Mesendoderm (in vitro differentiated cells): Measurements from ENCODE around the gene CTNNA3.

Source experiments
- DNase-seq: peaks from one replicate; pipeline ENCODE4 v3.0.0; 2013
- H2AK5ac ChIP-seq: 2 replicates; pipeline ENCODE4 v1.6.1; 2013; ENCODE audit warnings: low read length, inconsistent platforms
- H2BK120ac ChIP-seq: 2 replicates; pipeline ENCODE4 v1.6.1; 2013; ENCODE audit warnings: low read depth, mild to moderate bottlenecking, low read length, moderate library complexity, mixed read lengths
- H2BK15ac ChIP-seq: replicated peaks from 2 replicates; pipeline ENCODE4 v1.6.1; 2013; ENCODE audit warnings: low read depth, mild to moderate bottlenecking, moderate library complexity
- H2BK5ac ChIP-seq: 2 replicates; pipeline ENCODE4 v1.6.1; 2013; ENCODE audit warnings: low read length, inconsistent platforms
- H3K18ac ChIP-seq: 2 replicates; pipeline ENCODE4 v1.6.1; 2013; ENCODE audit warnings: mild to moderate bottlenecking, low read length, mixed read lengths
- H3K23ac ChIP-seq: one replicate; pipeline ENCODE4 v1.6.1; 2013; ENCODE audit warnings: low read length
- H3K27ac ChIP-seq: 2 replicates; pipeline ENCODE4 v1.5.1; 2013; ENCODE audit warnings: low read depth, mild to moderate bottlenecking, inconsistent platforms, low read length, moderate library complexity
- H3K27me3 ChIP-seq: 2 replicates; pipeline ENCODE4 v1.6.1; 2013; ENCODE audit warnings: low read length, control low read depth, mild to moderate bottlenecking, inconsistent platforms; ENCODE audit not compliant: insufficient read depth, poor library complexity
- H3K36me3 ChIP-seq: 2 replicates; pipeline ENCODE4 v1.6.1; 2013; ENCODE audit warnings: low read length, inconsistent platforms; ENCODE audit not compliant: control insufficient read depth, insufficient read depth
- H3K4ac ChIP-seq: one replicate; pipeline ENCODE4 v1.6.1; 2013; ENCODE audit warnings: low read depth, mild to moderate bottlenecking, low read length, moderate library complexity
- H3K4me1 ChIP-seq: 2 replicates; pipeline ENCODE4 v1.6.1; 2013; ENCODE audit warnings: low read depth, low read length, inconsistent platforms; ENCODE audit not compliant: control insufficient read depth
- H3K4me2 ChIP-seq: 2 replicates; pipeline ENCODE4 v1.6.1; 2013; ENCODE audit warnings: low read length
- H3K4me3 ChIP-seq: 2 replicates; pipeline ENCODE4 v1.5.1; 2013; ENCODE audit warnings: mild to moderate bottlenecking, low read length
- H3K56ac ChIP-seq: one replicate; pipeline ENCODE4 v1.6.1; 2013; ENCODE audit warnings: low read length
- H3K79me1 ChIP-seq: 2 replicates; pipeline ENCODE4 v1.6.1; 2013; ENCODE audit warnings: low read length, inconsistent platforms
- H3K79me2 ChIP-seq: 2 replicates; pipeline ENCODE4 v1.6.1; 2013; ENCODE audit warnings: mild to moderate bottlenecking, low read length; ENCODE audit not compliant: control insufficient read depth, insufficient read depth
- H3K9ac ChIP-seq: 2 replicates; pipeline ENCODE4 v1.6.1; 2013; ENCODE audit warnings: low read length, inconsistent platforms
- H4K5ac ChIP-seq: one replicate; pipeline ENCODE4 v1.6.1; 2013; ENCODE audit warnings: low read length
- H4K8ac ChIP-seq: one replicate; pipeline ENCODE4 v1.6.1; 2013; ENCODE audit warnings: low read depth, mild to moderate bottlenecking, control low read depth, low read length, moderate library complexity
- WGBS: extraction: QIAGEN DNeasy Blood & Tissue Kit; methylation state at CpG from one replicate; pipeline ENCODE4 v1.1.7; 2013; ENCODE audit warnings: low lambda C conversion rate, missing lambda C conversion rate; ENCODE audit not compliant: insufficient coverage; ENCODE audit errors: extremely low coverage; 5-methylcytosine and 5-hydroxymethylcytosine counted together

The CTNNA3 gene

GRCh38 chr10:67302701-67303100, 393.3 kb downstream of the CTNNA3 start:
- no peak overlapping the region for H4K8ac ChIP-seq
- no peak overlapping the region for H2BK5ac ChIP-seq
- no peak overlapping the region for H3K56ac ChIP-seq
- H4K5ac ChIP-seq: no peak overlapping the region
- no peak overlapping the region for H3K4me3 ChIP-seq
- no peak for DNase-seq
- H3K27me3 ChIP-seq: no peaks in the 10 kb centered on the region
- no CpG with 5 or more reads among the region's 3 CpGs for WGBS
- no peak overlapping the region for H3K27ac ChIP-seq
- no peak overlapping the region for H3K9ac ChIP-seq
- H3K36me3 ChIP-seq: no peaks in the 10 kb centered on the region
- no peak overlapping the region for H3K23ac ChIP-seq
- H2BK120ac ChIP-seq: no peak overlapping the region
- H3K4me1 ChIP-seq: no peaks in the 10 kb centered on the region
- H3K79me1 ChIP-seq: no peaks in the 10 kb centered on the region
- H3K4ac ChIP-seq: no peak overlapping the region
- H3K4me2 ChIP-seq: no peak overlapping the region
- H3K18ac ChIP-seq: no peak overlapping the region
- no peak overlapping the region for H2BK15ac ChIP-seq
- H2AK5ac ChIP-seq: no peak overlapping the region
- no peaks in the 10 kb centered on the region for H3K79me2 ChIP-seq

- H3K4me2 ChIP-seq: no peak overlapping the region
- WGBS: no CpG with 5 or more reads among the region's 1 CpG
- H3K18ac ChIP-seq: no peak overlapping the region
- no peaks in the 10 kb centered on the region for H3K27me3 ChIP-seq
- H3K79me1 ChIP-seq: no peaks in the 10 kb centered on the region
- H2BK5ac ChIP-seq: no peak overlapping the region
- no peak overlapping the region for H3K4me3 ChIP-seq
- no peak overlapping the region for H2BK120ac ChIP-seq
- H3K27ac ChIP-seq: no peak overlapping the region
- no peak overlapping the region for H2BK15ac ChIP-seq
- H4K8ac ChIP-seq: no peak overlapping the region
- H2AK5ac ChIP-seq: no peak overlapping the region
- no peak overlapping the region for H3K9ac ChIP-seq
- H3K23ac ChIP-seq: no peak overlapping the region
- no peaks in the 10 kb centered on the region for H3K79me2 ChIP-seq
- no peak for DNase-seq
- no peak overlapping the region for H3K56ac ChIP-seq
- no peaks in the 10 kb centered on the region for H3K36me3 ChIP-seq
- H3K4ac ChIP-seq: no peak overlapping the region
- no peak overlapping the region for H4K5ac ChIP-seq
- no peaks in the 10 kb centered on the region for H3K4me1 ChIP-seq
These were observed 396.2 kb downstream of the CTNNA3 start for GRCh38 chr10:67299761-67300160.

GRCh38 chr10:67297637-67298181, 398.3 kb downstream of the CTNNA3 start:
- H2BK15ac ChIP-seq: no peak overlapping the region
- H3K56ac ChIP-seq: no peak overlapping the region
- H3K18ac ChIP-seq: no peak overlapping the region
- no peak overlapping the region for H3K27ac ChIP-seq
- H3K4ac ChIP-seq: no peak overlapping the region
- H3K23ac ChIP-seq: no peak overlapping the region
- H2BK5ac ChIP-seq: no peak overlapping the region
- H3K79me1 ChIP-seq: no peaks in the 10 kb centered on the region
- H3K27me3 ChIP-seq: no peaks in the 10 kb centered on the region
- H3K79me2 ChIP-seq: no peaks in the 10 kb centered on the region
- no CpG with 5 or more reads among the region's 4 CpGs for WGBS
- no peak overlapping the region for H3K4me3 ChIP-seq
- DNase-seq: no peak
- H4K8ac ChIP-seq: no peak overlapping the region
- H4K5ac ChIP-seq: no peak overlapping the region
- no peak overlapping the region for H3K4me2 ChIP-seq
- H2BK120ac ChIP-seq: no peak overlapping the region
- H3K9ac ChIP-seq: no peak overlapping the region
- no peaks in the 10 kb centered on the region for H3K4me1 ChIP-seq
- H3K36me3 ChIP-seq: no peaks in the 10 kb centered on the region
- H2AK5ac ChIP-seq: no peak overlapping the region

GRCh38 chr10:67296926-67297325, 399.1 kb downstream of the CTNNA3 start:
- no peak overlapping the region for H2BK120ac ChIP-seq
- no peaks in the 10 kb centered on the region for H3K27me3 ChIP-seq
- no peak overlapping the region for H3K4me2 ChIP-seq
- H2AK5ac ChIP-seq: no peak overlapping the region
- no peak overlapping the region for H3K27ac ChIP-seq
- DNase-seq: no peak
- WGBS: no CpG with 5 or more reads among the region's 2 CpGs
- H2BK15ac ChIP-seq: no peak overlapping the region
- H3K23ac ChIP-seq: no peak overlapping the region
- no peak overlapping the region for H4K5ac ChIP-seq
- no peaks in the 10 kb centered on the region for H3K79me2 ChIP-seq
- H3K56ac ChIP-seq: no peak overlapping the region
- no peaks in the 10 kb centered on the region for H3K36me3 ChIP-seq
- no peak overlapping the region for H3K18ac ChIP-seq
- no peak overlapping the region for H3K4me3 ChIP-seq
- no peaks in the 10 kb centered on the region for H3K79me1 ChIP-seq
- no peak overlapping the region for H3K4ac ChIP-seq
- no peaks in the 10 kb centered on the region for H3K4me1 ChIP-seq
- no peak overlapping the region for H3K9ac ChIP-seq
- no peak overlapping the region for H2BK5ac ChIP-seq
- H4K8ac ChIP-seq: no peak overlapping the region

- H3K27me3 ChIP-seq: no peaks in the 10 kb centered on the region
- no peaks in the 10 kb centered on the region for H3K79me2 ChIP-seq
- no peak overlapping the region for H3K23ac ChIP-seq
- DNase-seq: no peak
- H3K36me3 ChIP-seq: no peaks in the 10 kb centered on the region
- H3K56ac ChIP-seq: no peak overlapping the region
- no peak overlapping the region for H4K8ac ChIP-seq
- H3K4me3 ChIP-seq: no peak overlapping the region
- H3K4me2 ChIP-seq: no peak overlapping the region
- H3K27ac ChIP-seq: no peak overlapping the region
- WGBS: no CpG with 5 or more reads among the region's 3 CpGs
- no peak overlapping the region for H3K9ac ChIP-seq
- no peak overlapping the region for H2BK5ac ChIP-seq
- H3K79me1 ChIP-seq: no peaks in the 10 kb centered on the region
- no peak overlapping the region for H2AK5ac ChIP-seq
- no peak overlapping the region for H2BK15ac ChIP-seq
- H3K4ac ChIP-seq: no peak overlapping the region
- no peak overlapping the region for H4K5ac ChIP-seq
- H2BK120ac ChIP-seq: no peak overlapping the region
- H3K4me1 ChIP-seq: no peaks in the 10 kb centered on the region
- no peak overlapping the region for H3K18ac ChIP-seq
These were observed 407.1 kb downstream of the CTNNA3 start for GRCh38 chr10:67288688-67289410.

- Histone ChIP-seq H3K4me1 (no peaks in the 10 kb centered on the region), H2BK120ac (no peak overlapping the region), H4K5ac (no peak overlapping the region), H3K4me3 (no peak overlapping the region), H3K23ac (no peak overlapping the region), H2BK5ac (no peak overlapping the region), H3K4me2 (no peak overlapping the region), H3K79me2 (no peaks in the 10 kb centered on the region), H3K27ac (no peak overlapping the region), H3K56ac (no peak overlapping the region), H3K18ac (no peak overlapping the region), H3K4ac (no peak overlapping the region), H3K79me1 (no peaks in the 10 kb centered on the region), H3K9ac (no peak overlapping the region), H3K27me3 (no peaks in the 10 kb centered on the region), H3K36me3 (no peaks in the 10 kb centered on the region), H2BK15ac (no peak overlapping the region), H4K8ac (no peak overlapping the region), H2AK5ac (no peak overlapping the region)
- no CpG with 5 or more reads among the region's 1 CpG for WGBS
- no peak for DNase-seq
These were observed 411.4 kb downstream of the CTNNA3 start for GRCh38 chr10:67284589-67284988.
